Measurements from ENCODE around the gene WDR72.

- TF ChIP-seq CTCF (conservative IDR thresholded peaks at IDR 0.05; ENCODE audit: low read depth, low read length) (no peak), MAFK (IDR thresholded peaks at IDR 0.05; ENCODE audit: low read depth, low read length) (no peak), RFX5 (IDR thresholded peaks at IDR 0.05; ENCODE audit: low read depth, low read length) (no peak)
These were observed 19.8 kb downstream of the WDR72 start for GRCh38 chr15:53739651-53740050.

Measured in IMR-90 (cell line).